Uterus (tissue), 2 donors: ENCODE data around the gene RNF113B.

Experiments
- POLR2A ChIP-seq, 2 donors: fragments of 450-650 bp; IDR thresholded peaks; one replicate each; pipeline ENCODE4 v1.6.1; 2016; ENCODE audit warnings: antibody characterized with exemption in 2 of 2, mild to moderate bottlenecking in 1 of 2, moderate library complexity in 1 of 2
- TF ChIP-seq, protein P1 (sequence below), 4 experiments: fragments of 200-600 bp in 2 of 4; fragments of 450-650 bp in 2 of 4; sonication (generic) in 2 of 4; IDR thresholded peaks; one replicate each; pipeline ENCODE4 v1.5.1; 2016 to 2019; ENCODE audit warnings: antibody characterized with exemption in 4 of 4, mild to moderate bottlenecking in 2 of 4, moderate library complexity in 1 of 4

DNA sequence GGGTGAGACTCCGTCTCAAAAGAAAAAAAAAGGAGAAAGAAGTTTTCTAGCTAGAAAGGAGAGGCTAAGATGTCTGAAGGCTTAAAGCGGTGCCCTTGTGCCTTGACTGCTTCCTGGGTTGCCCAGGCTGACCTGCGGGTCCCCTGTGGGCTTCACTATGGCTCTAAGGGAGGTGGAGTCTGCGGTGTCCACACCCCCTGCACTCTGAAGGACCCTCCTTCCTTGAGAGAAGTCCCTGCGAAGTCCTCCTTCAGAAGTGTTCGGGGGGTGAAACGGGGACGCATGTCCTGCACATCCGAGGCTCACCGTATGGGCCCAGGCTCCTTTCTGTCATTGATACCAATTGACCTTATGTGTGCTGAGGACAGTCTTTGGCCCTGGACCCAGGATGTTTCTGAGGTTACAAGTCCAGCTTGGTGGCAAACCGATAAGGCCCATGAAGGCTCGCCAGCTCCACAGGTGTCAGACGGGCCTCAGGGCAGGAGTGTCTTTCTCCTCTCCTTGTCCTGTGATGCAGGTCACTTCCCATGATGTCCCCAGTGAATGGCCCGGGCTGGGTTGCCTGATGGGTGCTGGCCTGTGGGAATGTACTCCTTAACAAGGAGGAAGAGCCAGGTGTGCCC is 11.6 kb upstream of the RNF113B start:
- TF ChIP-seq, protein P1, sequence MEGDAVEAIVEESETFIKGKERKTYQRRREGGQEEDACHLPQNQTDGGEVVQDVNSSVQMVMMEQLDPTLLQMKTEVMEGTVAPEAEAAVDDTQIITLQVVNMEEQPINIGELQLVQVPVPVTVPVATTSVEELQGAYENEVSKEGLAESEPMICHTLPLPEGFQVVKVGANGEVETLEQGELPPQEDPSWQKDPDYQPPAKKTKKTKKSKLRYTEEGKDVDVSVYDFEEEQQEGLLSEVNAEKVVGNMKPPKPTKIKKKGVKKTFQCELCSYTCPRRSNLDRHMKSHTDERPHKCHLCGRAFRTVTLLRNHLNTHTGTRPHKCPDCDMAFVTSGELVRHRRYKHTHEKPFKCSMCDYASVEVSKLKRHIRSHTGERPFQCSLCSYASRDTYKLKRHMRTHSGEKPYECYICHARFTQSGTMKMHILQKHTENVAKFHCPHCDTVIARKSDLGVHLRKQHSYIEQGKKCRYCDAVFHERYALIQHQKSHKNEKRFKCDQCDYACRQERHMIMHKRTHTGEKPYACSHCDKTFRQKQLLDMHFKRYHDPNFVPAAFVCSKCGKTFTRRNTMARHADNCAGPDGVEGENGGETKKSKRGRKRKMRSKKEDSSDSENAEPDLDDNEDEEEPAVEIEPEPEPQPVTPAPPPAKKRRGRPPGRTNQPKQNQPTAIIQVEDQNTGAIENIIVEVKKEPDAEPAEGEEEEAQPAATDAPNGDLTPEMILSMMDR (IDR thresholded peaks at IDR 0.05): no peak
- no peak for TF ChIP-seq POLR2A (IDR thresholded peaks at IDR 0.05)
